Epithelial cell of proximal tubule (primary cell): Measurements from ENCODE around the gene IRS2. TPM values are rescaled to one million over a fixed set of nuclear protein-coding genes. Genes with fewer than 3 reads are reported as not detected.

Source experiments
- DNase-seq: peaks from one replicate; pipeline ENCODE4 v3.0.0-alpha.2; 2011; ENCODE audit warnings: low read depth
- H3K4me3 ChIP-seq: 2 replicates; pipeline ENCODE4 v1.5.1; 2011; ENCODE audit warnings: low read depth, mild to moderate bottlenecking, low read length
- total RNA-seq: library from RNA; depleted of rRNA; stranded (reverse); fragments of >200 nt; gene quantifications from 2 replicates; pipeline ENCODE4 v1.2.3, GENCODE V29; 2015
- TF ChIP-seq, protein P1 (sequence below): conservative IDR thresholded peaks from 2 replicates; pipeline ENCODE4 v1.5.1; 2012; ENCODE audit warnings: low read depth, mild to moderate bottlenecking, low read length

IRS2 gene
- total RNA-seq, 1 donor from 2014 or later: 14.0 TPM

- no peak overlapping the region for H3K4me3 ChIP-seq
- DNase-seq: no peak
- TF ChIP-seq, protein P1, sequence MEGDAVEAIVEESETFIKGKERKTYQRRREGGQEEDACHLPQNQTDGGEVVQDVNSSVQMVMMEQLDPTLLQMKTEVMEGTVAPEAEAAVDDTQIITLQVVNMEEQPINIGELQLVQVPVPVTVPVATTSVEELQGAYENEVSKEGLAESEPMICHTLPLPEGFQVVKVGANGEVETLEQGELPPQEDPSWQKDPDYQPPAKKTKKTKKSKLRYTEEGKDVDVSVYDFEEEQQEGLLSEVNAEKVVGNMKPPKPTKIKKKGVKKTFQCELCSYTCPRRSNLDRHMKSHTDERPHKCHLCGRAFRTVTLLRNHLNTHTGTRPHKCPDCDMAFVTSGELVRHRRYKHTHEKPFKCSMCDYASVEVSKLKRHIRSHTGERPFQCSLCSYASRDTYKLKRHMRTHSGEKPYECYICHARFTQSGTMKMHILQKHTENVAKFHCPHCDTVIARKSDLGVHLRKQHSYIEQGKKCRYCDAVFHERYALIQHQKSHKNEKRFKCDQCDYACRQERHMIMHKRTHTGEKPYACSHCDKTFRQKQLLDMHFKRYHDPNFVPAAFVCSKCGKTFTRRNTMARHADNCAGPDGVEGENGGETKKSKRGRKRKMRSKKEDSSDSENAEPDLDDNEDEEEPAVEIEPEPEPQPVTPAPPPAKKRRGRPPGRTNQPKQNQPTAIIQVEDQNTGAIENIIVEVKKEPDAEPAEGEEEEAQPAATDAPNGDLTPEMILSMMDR: no peak
Observed at GRCh38 chr13:109727251-109727650, 59.1 kb downstream of the IRS2 start.

DNA sequence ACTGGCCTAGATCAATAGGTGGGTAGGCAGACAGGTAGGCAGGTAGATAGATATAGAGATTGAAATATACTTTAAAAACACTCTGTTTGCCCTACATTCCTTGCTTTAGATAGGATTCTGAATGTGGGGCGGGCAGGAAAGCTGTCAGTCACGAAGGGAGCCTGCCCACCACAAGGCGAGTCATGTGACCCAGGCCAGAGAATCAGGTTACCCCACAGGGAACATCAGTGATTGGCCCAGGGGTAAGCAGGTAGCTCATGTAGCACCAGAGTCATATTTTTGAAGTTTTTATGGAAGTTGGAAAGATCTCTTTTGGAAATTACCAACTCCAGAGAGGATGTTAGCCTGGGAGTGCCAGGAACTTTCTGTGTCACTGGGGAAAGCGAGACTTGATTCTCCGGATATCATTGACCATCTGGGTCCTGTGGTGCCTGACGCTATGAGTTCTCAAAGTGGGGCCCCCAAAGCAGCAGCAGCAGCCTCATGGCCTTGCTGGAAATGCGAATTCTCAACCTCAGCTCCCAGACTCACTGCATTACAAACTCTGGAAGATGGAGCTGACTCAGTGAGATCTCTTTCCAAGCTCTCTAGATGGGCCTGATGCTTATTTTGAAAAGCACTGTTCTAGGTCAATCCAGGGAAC lies 60.3 kb downstream of the IRS2 start:
- DNase-seq: no peak
- TF ChIP-seq, protein P1: no peak
- H3K4me3 ChIP-seq: no peak overlapping the region

GRCh38 chr13:109725297-109725696 lies 61.1 kb downstream of the IRS2 start:
- no peak overlapping the region for H3K4me3 ChIP-seq
- TF ChIP-seq, protein P1: no peak
- no peak for DNase-seq

DNA sequence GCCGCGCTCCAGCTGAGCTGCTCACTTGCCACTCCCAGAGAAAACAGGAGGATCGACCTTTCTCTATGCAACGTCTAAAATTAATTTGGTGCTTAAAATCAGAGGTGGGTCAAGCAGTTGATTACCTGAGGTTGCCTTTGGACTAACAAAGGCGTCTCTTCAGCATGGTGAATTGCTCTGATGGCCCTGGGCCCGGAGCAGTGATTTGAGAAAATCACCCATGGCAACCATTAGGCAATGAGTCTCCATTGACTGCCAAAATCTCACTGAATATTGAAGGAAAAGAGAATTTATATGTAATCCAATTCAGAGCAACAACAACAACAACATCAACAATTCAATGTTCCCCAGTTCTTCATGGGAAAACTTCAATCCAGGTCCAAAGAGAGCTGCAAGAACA lies 61.8 kb downstream of the IRS2 start:
- DNase-seq: no peak
- TF ChIP-seq, protein P1: no peak
- no peak overlapping the region for H3K4me3 ChIP-seq

DNA sequence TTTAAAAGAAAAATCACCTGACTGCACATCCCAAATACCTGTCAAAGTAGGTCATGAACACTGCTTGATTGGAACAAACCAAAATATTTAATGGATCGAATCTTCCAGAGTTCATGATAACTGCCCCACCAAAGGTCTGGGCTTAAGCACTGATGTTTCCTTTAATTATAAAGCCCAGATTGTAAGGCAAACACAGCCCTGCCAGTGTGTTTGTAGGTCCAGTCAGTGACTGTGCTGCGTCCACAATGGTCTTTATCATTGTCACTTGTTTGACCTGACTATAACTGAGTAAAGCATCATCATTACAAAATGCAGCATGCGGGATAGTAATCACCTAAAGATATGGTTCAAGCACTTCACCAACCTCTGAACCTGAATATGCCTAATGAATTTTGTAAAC lies 63.3 kb downstream of the IRS2 start:
- H3K4me3 ChIP-seq: no peak overlapping the region
- no peak for DNase-seq
- TF ChIP-seq, protein P1: no peak

- no peak for DNase-seq
- TF ChIP-seq, protein P1: no peak
- H3K4me3 ChIP-seq: no peak overlapping the region
Observed at GRCh38 chr13:109722068-109722467, 64.3 kb downstream of the IRS2 start.

GRCh38 chr13:109720758-109721184 lies 65.6 kb downstream of the IRS2 start:
- TF ChIP-seq, protein P1: no peak
- DNase-seq: no peak
- H3K4me3 ChIP-seq: no peak overlapping the region
